SU-DHL-6 (cell line): Measurements from ENCODE around the gene FBXO42.

Experiments
- H2AFZ ChIP-seq: fragments of 200-600 bp; sonication (generic); 2 replicates; pipeline ENCODE4 v1.6.1; 2014; ENCODE audit warnings: low read depth, mild to moderate bottlenecking, moderate library complexity, mixed read lengths, antibody characterized with exemption, low read length; ENCODE audit not compliant: severe bottlenecking
- H3F3A ChIP-seq: fragments of 200-600 bp; shearing (Covaris generic); 2 replicates; pipeline ENCODE4 v1.6.0; 2016; ENCODE audit warnings: antibody characterized with exemption, mild to moderate bottlenecking; ENCODE audit not compliant: insufficient read depth
- H3K27ac ChIP-seq: fragments of 200-600 bp; sonication (generic); 2 replicates; pipeline ENCODE4 v1.5.1; 2016; ENCODE audit warnings: low read depth, mild to moderate bottlenecking, low read length, moderate library complexity, mixed read lengths
- H3K27me3 ChIP-seq: fragments of 200-600 bp; sonication (generic), shearing (Covaris generic); 2 replicates; pipeline ENCODE4 v1.6.0; 2014; ENCODE audit warnings: mild to moderate bottlenecking, low read length
- H3K36me3 ChIP-seq: fragments of 200-600 bp; sonication (generic); 2 replicates; pipeline ENCODE4 v1.6.1; 2014; ENCODE audit warnings: mild to moderate bottlenecking, low read length, mixed read lengths
- H3K4me2 ChIP-seq: fragments of 300-600, 200-600 bp; shearing (Covaris generic), sonication (generic); 2 replicates; pipeline ENCODE4 v1.6.0; 2014; ENCODE audit warnings: low read length, low read depth, mild to moderate bottlenecking; ENCODE audit not compliant: poor library complexity, severe bottlenecking
- H3K4me3 ChIP-seq: fragments of 200-600 bp; sonication (generic); 2 replicates; pipeline ENCODE4 v1.5.1; 2014; ENCODE audit warnings: antibody characterized with exemption, low read length, mild to moderate bottlenecking, mixed read lengths; ENCODE audit not compliant: insufficient read depth, poor library complexity, severe bottlenecking
- H3K79me2 ChIP-seq: fragments of 200-600 bp; sonication (generic); 2 replicates; pipeline ENCODE4 v1.6.1; 2014; ENCODE audit warnings: mild to moderate bottlenecking, low read length, moderate library complexity; ENCODE audit not compliant: insufficient read depth
- H3K9ac ChIP-seq: fragments of 200-600 bp; sonication (generic); 2 replicates; pipeline ENCODE4 v1.7.0; 2014; ENCODE audit warnings: mild to moderate bottlenecking, low read length
- H3K9me2 ChIP-seq: fragments of 200-600 bp; sonication (generic); replicated peaks from 2 replicates; pipeline ENCODE4 v1.6.1; 2014; ENCODE audit warnings: low read length; ENCODE audit not compliant: insufficient read depth
- H3K9me3 ChIP-seq: fragments of 200-600 bp; sonication (generic); 2 replicates; pipeline ENCODE4 v1.6.1; 2014; ENCODE audit warnings: low read length, mixed read lengths; ENCODE audit not compliant: insufficient read depth
- H4K20me1 ChIP-seq: fragments of 200-600 bp; sonication (generic); 2 replicates; pipeline ENCODE4 v1.6.1; 2014; ENCODE audit warnings: low read depth, mild to moderate bottlenecking, antibody characterized with exemption, low read length, moderate library complexity, mixed read lengths
- CTCF ChIP-seq: fragments of 200-600 bp; sonication (generic); IDR thresholded peaks from one replicate; pipeline ENCODE4 v1.5.1; 2017; ENCODE audit warnings: antibody characterized with exemption, mild to moderate bottlenecking, low read length, moderate library complexity; ENCODE audit not compliant: insufficient read depth, poor library complexity, severe bottlenecking
- EZH2phosphoT487 ChIP-seq: fragments of 200-600 bp; sonication (generic), shearing (Covaris generic); conservative IDR thresholded peaks from 2 replicates; pipeline ENCODE4 v1.6.1; 2018; ENCODE audit warnings: mild to moderate bottlenecking, antibody characterized with exemption, low read length, moderate library complexity, mixed read lengths

The FBXO42 gene

GRCh38 chr1:16262067-16262466 is 90.2 kb downstream of the FBXO42 start:
- no peaks in the 10 kb centered on the region for H4K20me1 ChIP-seq
- no peaks in the 10 kb centered on the region for H3F3A ChIP-seq
- H3K9me2 ChIP-seq = no peaks in the 10 kb centered on the region
- no peak overlapping the region for H3K9ac ChIP-seq
- H3K9me3 ChIP-seq = no peaks in the 10 kb centered on the region
- H3K4me2 ChIP-seq = no peak overlapping the region
- no peaks in the 10 kb centered on the region for H3K27me3 ChIP-seq
- TF ChIP-seq EZH2phosphoT487 = no peak
- TF ChIP-seq CTCF = no peak
- no peak overlapping the region for H2AFZ ChIP-seq
- H3K36me3 ChIP-seq = no peaks in the 10 kb centered on the region
- H3K79me2 ChIP-seq = no peaks in the 10 kb centered on the region
- no peak overlapping the region for H3K27ac ChIP-seq
- H3K4me3 ChIP-seq = no peak overlapping the region

GRCh38 chr1:16260814-16261213 is 91.5 kb downstream of the FBXO42 start:
- no peaks in the 10 kb centered on the region for H3K9me2 ChIP-seq
- H3K4me2 ChIP-seq = no peak overlapping the region
- no peaks in the 10 kb centered on the region for H3K79me2 ChIP-seq
- no peak overlapping the region for H3K27ac ChIP-seq
- no peaks in the 10 kb centered on the region for H3K36me3 ChIP-seq
- H3F3A ChIP-seq = no peaks in the 10 kb centered on the region
- no peak for TF ChIP-seq CTCF
- no peak for TF ChIP-seq EZH2phosphoT487
- no peaks in the 10 kb centered on the region for H3K27me3 ChIP-seq
- no peaks in the 10 kb centered on the region for H3K9me3 ChIP-seq
- H4K20me1 ChIP-seq = no peaks in the 10 kb centered on the region
- H3K9ac ChIP-seq = no peak overlapping the region
- H2AFZ ChIP-seq = no peak overlapping the region
- no peak overlapping the region for H3K4me3 ChIP-seq

- Histone ChIP-seq H3K4me3 (no peak overlapping the region), H3K4me2 (no peak overlapping the region), H3K27ac (no peak overlapping the region), H3K27me3 (no peaks in the 10 kb centered on the region), H3F3A (no peaks in the 10 kb centered on the region), H3K36me3 (no peaks in the 10 kb centered on the region), H3K79me2 (no peaks in the 10 kb centered on the region), H3K9ac (no peak overlapping the region), H4K20me1 (no peaks in the 10 kb centered on the region), H3K9me3 (no peaks in the 10 kb centered on the region), H3K9me2 (no peaks in the 10 kb centered on the region), H2AFZ (no peak overlapping the region)
- no peak for TF ChIP-seq CTCF
- no peak for TF ChIP-seq EZH2phosphoT487
Observed at GRCh38 chr1:16258591-16259135, 93.6 kb downstream of the FBXO42 start.
